CD4-positive, CD25-positive, alpha-beta regulatory T cell (primary cell): Measurements from ENCODE around the gene IRS1. TPM values are rescaled to one million over a fixed set of nuclear protein-coding genes. Genes with fewer than 3 reads are reported as not detected.

ENCODE experiments used
- ATAC-seq, 2 donors: fragments of 150-1000 bp; cut with Tn5 transposase; one replicate each; pipeline ENCODE4 v1.10.0; 2021; ENCODE audit warnings: low read depth in 2 of 2, moderate number of reproducible peaks in 2 of 2, moderate library complexity in 1 of 2
- DNase-seq, 3 donors: peaks; one replicate each; pipeline versions ENCODE4 v3.0.0 to v3.0.0-alpha.2; 2012 to 2022; ENCODE audit warnings: mixed read lengths in 1 of 3
- H3K27ac ChIP-seq: one replicate; pipeline ENCODE4 v1.7.0; 2013; ENCODE audit warnings: mild to moderate bottlenecking, low read length; ENCODE audit not compliant: insufficient read depth, poor library complexity, severe bottlenecking
- H3K27me3 ChIP-seq: one replicate; pipeline ENCODE4 v1.7.0; 2013; ENCODE audit warnings: low read length; ENCODE audit not compliant: control insufficient read depth, insufficient read depth
- H3K36me3 ChIP-seq: one replicate; pipeline ENCODE4 v1.7.0; 2013; ENCODE audit warnings: mild to moderate bottlenecking, low read length, moderate library complexity; ENCODE audit not compliant: control insufficient read depth, insufficient read depth
- H3K4me1 ChIP-seq: 2 replicates; pipeline ENCODE4 v1.7.0; 2013; ENCODE audit warnings: mild to moderate bottlenecking, low read length; ENCODE audit not compliant: insufficient read depth, control insufficient read depth, poor library complexity, severe bottlenecking
- H3K4me3 ChIP-seq: one replicate; pipeline ENCODE4 v1.7.0; 2013; ENCODE audit warnings: low read depth, mild to moderate bottlenecking, low read length, moderate library complexity
- H3K9me3 ChIP-seq, 2 experiments: 1 replicate in 1 of 2; 2 replicates in 1 of 2; pipeline ENCODE4 v1.7.0; 2013; ENCODE audit warnings: low read length in 2 of 2, mild to moderate bottlenecking in 1 of 2, moderate library complexity in 1 of 2; ENCODE audit not compliant: control insufficient read depth in 2 of 2
- H3K27ac Mint-ChIP-seq, 3 donors: one replicate each; pipeline ENCODE4 v1.8.0; 2020 to 2022; ENCODE audit warnings: mild to moderate bottlenecking in 3 of 3, mixed read lengths in 3 of 3, moderate library complexity in 2 of 3
- H3K27me3 Mint-ChIP-seq: one replicate; pipeline ENCODE4 v1.8.0; 2022; ENCODE audit warnings: mild to moderate bottlenecking, mixed read lengths
- H3K36me3 Mint-ChIP-seq: one replicate; pipeline ENCODE4 v1.8.0; 2020; ENCODE audit warnings: mixed read lengths
- H3K4me1 Mint-ChIP-seq, 4 donors: one replicate each; pipeline ENCODE4 v1.8.0; 2020 to 2022; ENCODE audit warnings: mixed read lengths in 4 of 4, mild to moderate bottlenecking in 1 of 4
- H3K4me3 Mint-ChIP-seq, 4 donors: one replicate each; pipeline ENCODE4 v1.8.0; 2020 to 2022; ENCODE audit warnings: mild to moderate bottlenecking in 4 of 4, mixed read lengths in 4 of 4, moderate library complexity in 3 of 4
- H3K9me3 Mint-ChIP-seq, 7 donors: one replicate each; pipeline ENCODE4 v1.8.0; 2020 to 2022; ENCODE audit warnings: mixed read lengths in 7 of 7, mild to moderate bottlenecking in 3 of 7, moderate library complexity in 2 of 7
- polyA plus RNA-seq, 4 donors: library from polyadenylated mRNA; unstranded; fragments of 300-500 nt; fragmentation: Illumina TruSeq; gene quantifications; one replicate each; pipeline ENCODE4 v1.2.3, GENCODE V29; 2021
- total RNA-seq: library from RNA; stranded (reverse); gene quantifications from one replicate; pipeline ENCODE4 v1.2.3, GENCODE V29; 2022

IRS1 gene
- total and polyA plus RNA-seq, 5 donors from 2014 or later, result 0.05 to 3.5 (median 0.15) TPM; not detected in 1

GRCh38 chr2:226788064-226788463, 11.6 kb downstream of the IRS1 start:
- no peaks in the 10 kb centered on the region for H3K36me3 Mint-ChIP-seq
- peaks cover 29% of the 10 kb centered on the region for H3K27me3 Mint-ChIP-seq
- no peaks in the 10 kb centered on the region for H3K36me3 ChIP-seq
- H3K4me3 ChIP-seq, result no peak overlapping the region
- H3K4me1 ChIP-seq, result peaks cover 16% of the 10 kb centered on the region
- no peak overlapping the region for H3K27ac Mint-ChIP-seq
- ATAC-seq, result no peak
- no peak overlapping the region for H3K27ac ChIP-seq
- no peaks in the 10 kb centered on the region for H3K9me3 ChIP-seq
- H3K4me1 Mint-ChIP-seq, result peaks cover 6 to 24% (median 12%) of the 10 kb centered on the region in 4 donors
- peak overlapping the region in 2 of 4 donors; percentile 7 to 13 for H3K4me3 Mint-ChIP-seq
- peaks cover 2% of the 10 kb centered on the region for H3K27me3 ChIP-seq
- peaks cover 0 to 3% (median 0%) of the 10 kb centered on the region in 7 donors for H3K9me3 Mint-ChIP-seq
- no peak for DNase-seq

GRCh38 chr2:226783885-226784284, 15.7 kb downstream of the IRS1 start:
- H3K27ac Mint-ChIP-seq, result no peak overlapping the region
- Histone ChIP-seq H3K9me3 (no peaks in the 10 kb centered on the region), H3K4me1 (no peaks in the 10 kb centered on the region), H3K27ac (no peak overlapping the region), H3K4me3 (no peak overlapping the region), H3K27me3 (peaks cover 5% of the 10 kb centered on the region), H3K36me3 (no peaks in the 10 kb centered on the region)
- H3K36me3 Mint-ChIP-seq, result no peaks in the 10 kb centered on the region
- H3K27me3 Mint-ChIP-seq, result peaks cover 31% of the 10 kb centered on the region
- DNase-seq, result no peak
- peaks cover 0 to 2% (median under 1%) of the 10 kb centered on the region in 4 donors for H3K4me1 Mint-ChIP-seq
- ATAC-seq, result no peak
- H3K9me3 Mint-ChIP-seq, result peaks cover 0 to 3% (median 0%) of the 10 kb centered on the region in 7 donors
- H3K4me3 Mint-ChIP-seq, result no peak overlapping the region

- Mint-ChIP-seq H3K36me3 (no peaks in the 10 kb centered on the region), H3K27me3 (peaks cover 22% of the 10 kb centered on the region), H3K4me1 (peaks cover 0 to 7% (median 5%) of the 10 kb centered on the region in 4 donors), H3K4me3 (no peak overlapping the region), H3K9me3 (peaks cover 0 to 10% (median 0%) of the 10 kb centered on the region in 7 donors), H3K27ac (peak overlapping the region in 1 of 3 donors; percentile 93)
- Histone ChIP-seq H3K27me3 (peaks cover 8% of the 10 kb centered on the region), H3K36me3 (no peaks in the 10 kb centered on the region), H3K4me3 (no peak overlapping the region), H3K4me1 (no peaks in the 10 kb centered on the region), H3K9me3 (no peaks in the 10 kb centered on the region), H3K27ac (no peak overlapping the region)
- ATAC-seq (peak in 1 of 2 donors; percentile 68), DNase-seq (no peak)
These were observed 17.4 kb downstream of the IRS1 start for GRCh38 chr2:226782092-226782713.

- Histone ChIP-seq H3K9me3 (peaks cover 0 to under 1% of the 10 kb centered on the region in 2 experiments), H3K27ac (no peak overlapping the region), H3K4me3 (no peak overlapping the region), H3K4me1 (no peaks in the 10 kb centered on the region), H3K36me3 (no peaks in the 10 kb centered on the region), H3K27me3 (peaks cover 8% of the 10 kb centered on the region)
- H3K36me3 Mint-ChIP-seq, result no peaks in the 10 kb centered on the region
- no peak overlapping the region for H3K4me3 Mint-ChIP-seq
- peaks cover 0 to 10% (median 3%) of the 10 kb centered on the region in 7 donors for H3K9me3 Mint-ChIP-seq
- ATAC-seq, result no peak
- peaks cover 16% of the 10 kb centered on the region for H3K27me3 Mint-ChIP-seq
- DNase-seq, result no peak
- H3K4me1 Mint-ChIP-seq, result peaks cover 0 to 7% (median 5%) of the 10 kb centered on the region in 4 donors
- no peak overlapping the region for H3K27ac Mint-ChIP-seq
These were observed 19.2 kb downstream of the IRS1 start for GRCh38 chr2:226780431-226780830.

- Histone ChIP-seq H3K27ac (no peak overlapping the region), H3K27me3 (peaks cover 8% of the 10 kb centered on the region), H3K4me1 (peaks cover 6% of the 10 kb centered on the region), H3K4me3 (no peak overlapping the region), H3K9me3 (peaks cover 4 to 6% of the 10 kb centered on the region in 2 experiments), H3K36me3 (no peaks in the 10 kb centered on the region)
- Mint-ChIP-seq H3K27me3 (peaks cover 9% of the 10 kb centered on the region), H3K27ac (no peak overlapping the region), H3K4me1 (peaks cover 12 to 17% (median 15%) of the 10 kb centered on the region in 4 donors), H3K4me3 (no peak overlapping the region), H3K36me3 (no peaks in the 10 kb centered on the region), H3K9me3 (peaks cover 2 to 13% (median 7%) of the 10 kb centered on the region in 7 donors)
- DNase-seq (no peak), ATAC-seq (no peak)
These were observed 22.0 kb downstream of the IRS1 start for GRCh38 chr2:226777611-226778010.

GRCh38 chr2:226776104-226776503, 23.5 kb downstream of the IRS1 start:
- H3K4me3 ChIP-seq, result no peak overlapping the region
- peaks cover 10% of the 10 kb centered on the region for H3K27me3 Mint-ChIP-seq
- H3K27ac ChIP-seq, result no peak overlapping the region
- H3K4me1 Mint-ChIP-seq, result peaks cover 19 to 27% (median 23%) of the 10 kb centered on the region in 4 donors
- H3K27ac Mint-ChIP-seq, result peak overlapping the region in 1 of 3 donors; percentile 46
- H3K9me3 ChIP-seq, result peaks cover 4 to 6% of the 10 kb centered on the region in 2 experiments
- DNase-seq (no peak), ATAC-seq (no peak)
- no peaks in the 10 kb centered on the region for H3K36me3 ChIP-seq
- H3K4me1 ChIP-seq, result peaks cover 13% of the 10 kb centered on the region
- H3K27me3 ChIP-seq, result peaks cover 8% of the 10 kb centered on the region
- H3K4me3 Mint-ChIP-seq, result no peak overlapping the region
- peaks cover 2 to 13% (median 7%) of the 10 kb centered on the region in 7 donors for H3K9me3 Mint-ChIP-seq
- no peaks in the 10 kb centered on the region for H3K36me3 Mint-ChIP-seq

GRCh38 chr2:226775032-226775509, 24.5 kb downstream of the IRS1 start:
- Mint-ChIP-seq H3K9me3 (peaks cover 2 to 13% (median 7%) of the 10 kb centered on the region in 7 donors), H3K4me1 (peaks cover 19 to 30% (median 27%) of the 10 kb centered on the region in 4 donors), H3K36me3 (no peaks in the 10 kb centered on the region), H3K27ac (no peak overlapping the region), H3K27me3 (peaks cover 13% of the 10 kb centered on the region), H3K4me3 (no peak overlapping the region)
- Histone ChIP-seq H3K27ac (no peak overlapping the region), H3K36me3 (no peaks in the 10 kb centered on the region), H3K9me3 (peaks cover 4 to 6% of the 10 kb centered on the region in 2 experiments), H3K4me3 (no peak overlapping the region), H3K27me3 (peaks cover 8% of the 10 kb centered on the region), H3K4me1 (peaks cover 13% of the 10 kb centered on the region)
- ATAC-seq (no peak), DNase-seq (no peak)
